ENCODE measurements around the gene PTPRE. TPM values are rescaled to one million over a fixed set of nuclear protein-coding genes. Genes with fewer than 3 reads are reported as not detected.

PTPRE gene
- total RNA-seq, 1 experiment from 2014 or later = 11.6 TPM

GRCh38 chr10:128065881-128066534 lies 159.1 kb downstream of the PTPRE start:
- H3K4me3 ChIP-seq (ENCODE audit: low read depth, low read length, poor library complexity, severe bottlenecking) = no peak overlapping the region
- no peaks in the 10 kb centered on the region for H3K36me3 ChIP-seq (ENCODE audit: insufficient read depth, low read length, poor library complexity, severe bottlenecking)
- no peak for TF ChIP-seq CTCF (conservative IDR thresholded peaks at IDR 0.05; ENCODE audit: low read depth, low read length)
- TF ChIP-seq EZH2 (IDR thresholded peaks at IDR 0.05; ENCODE audit: borderline replicate concordance, low read depth, low read length, poor library complexity, severe bottlenecking) = no peak
- DNase-seq (ENCODE audit: low spot score) = no peak
- ChIA-PET CTCF (no interaction called here), POLR2A (ENCODE audit: low non-redundant PET) (no interaction called here)
- no TSS peak for BruUV-seq (replicated peaks)
- no peaks in the 10 kb centered on the region for H3K9me3 ChIP-seq (ENCODE audit: low read depth, low read length, poor library complexity, severe bottlenecking)
- intact Hi-C loops (cut with micrococcal nuclease; ENCODE audit: unreplicated experiment) = loop anchor here (5.0 kb wide), 1 partner anchor 214 kb away; no protein-coding TSS in a partner anchor
- no peaks in the 10 kb centered on the region for H3K27me3 ChIP-seq (replicated peaks; ENCODE audit: insufficient read depth, low read depth, low read length, poor library complexity)
- H3K27ac ChIP-seq (ENCODE audit: low read depth, low read length, poor library complexity, severe bottlenecking) = no peak overlapping the region
- H3K4me1 ChIP-seq (ENCODE audit: insufficient read depth, low read length, poor library complexity, severe bottlenecking) = peaks cover 20% of the 10 kb centered on the region

GRCh38 chr10:128066870-128067382 lies 160.0 kb downstream of the PTPRE start:
- TF ChIP-seq CTCF (conservative IDR thresholded peaks at IDR 0.05; ENCODE audit: low read depth, low read length) = no peak
- no peak for TF ChIP-seq EZH2 (IDR thresholded peaks at IDR 0.05; ENCODE audit: borderline replicate concordance, low read depth, low read length, poor library complexity, severe bottlenecking)
- H3K36me3 ChIP-seq (ENCODE audit: insufficient read depth, low read length, poor library complexity, severe bottlenecking) = no peaks in the 10 kb centered on the region
- CTCF ChIA-PET = no interaction called here
- no peaks in the 10 kb centered on the region for H3K9me3 ChIP-seq (ENCODE audit: low read depth, low read length, poor library complexity, severe bottlenecking)
- no peak overlapping the region for H3K4me3 ChIP-seq (ENCODE audit: low read depth, low read length, poor library complexity, severe bottlenecking)
- intact Hi-C loops (cut with micrococcal nuclease; ENCODE audit: unreplicated experiment) = loop anchor here (5.0 kb wide), 1 partner anchor 215 kb away; no protein-coding TSS in a partner anchor
- peaks cover 20% of the 10 kb centered on the region for H3K4me1 ChIP-seq (ENCODE audit: insufficient read depth, low read length, poor library complexity, severe bottlenecking)
- no peaks in the 10 kb centered on the region for H3K27me3 ChIP-seq (replicated peaks; ENCODE audit: insufficient read depth, low read depth, low read length, poor library complexity)
- DNase-seq (ENCODE audit: low spot score) = no peak
- no peak overlapping the region for H3K27ac ChIP-seq (ENCODE audit: low read depth, low read length, poor library complexity, severe bottlenecking)
- POLR2A ChIA-PET (ENCODE audit: low non-redundant PET) = no interaction called here
- no TSS peak for BruUV-seq (replicated peaks)

- TF ChIP-seq CTCF (conservative IDR thresholded peaks at IDR 0.05; ENCODE audit: low read depth, low read length) = no peak
- no peak for TF ChIP-seq EZH2 (IDR thresholded peaks at IDR 0.05; ENCODE audit: borderline replicate concordance, low read depth, low read length, poor library complexity, severe bottlenecking)
- DNase-seq (ENCODE audit: low spot score) = no peak
- Histone ChIP-seq H3K27me3 (replicated peaks; ENCODE audit: insufficient read depth, low read depth, low read length, poor library complexity) (no peaks in the 10 kb centered on the region), H3K4me3 (ENCODE audit: low read depth, low read length, poor library complexity, severe bottlenecking) (no peak overlapping the region), H3K27ac (ENCODE audit: low read depth, low read length, poor library complexity, severe bottlenecking) (no peak overlapping the region), H3K4me1 (ENCODE audit: insufficient read depth, low read length, poor library complexity, severe bottlenecking) (peaks cover 19% of the 10 kb centered on the region), H3K36me3 (ENCODE audit: insufficient read depth, low read length, poor library complexity, severe bottlenecking) (no peaks in the 10 kb centered on the region), H3K9me3 (ENCODE audit: low read depth, low read length, poor library complexity, severe bottlenecking) (no peaks in the 10 kb centered on the region)
- no TSS peak for BruUV-seq (replicated peaks)
- intact Hi-C loops (cut with micrococcal nuclease; ENCODE audit: unreplicated experiment) = loop anchor here (2.0 to 5.0 kb wide), 2 partner anchors 216 to 351 kb away; no protein-coding TSS in a partner anchor
- ChIA-PET POLR2A (ENCODE audit: low non-redundant PET) (no interaction called here), CTCF (no interaction called here)
Measured at GRCh38 chr10:128067691-128068397, 160.9 kb downstream of the PTPRE start.

Data from A673 (cell line).